ENCODE measurements around the gene RNF111.
A peak's percentile ranks its signal among the peaks of the same experiment; 100 is the strongest.
"Not testable (repeated sequence)": the region's sequence is repeated elsewhere in the genome, so short reads cannot be mapped to it uniquely, and the experiment has no call there.

Gene RNF111

DNA sequence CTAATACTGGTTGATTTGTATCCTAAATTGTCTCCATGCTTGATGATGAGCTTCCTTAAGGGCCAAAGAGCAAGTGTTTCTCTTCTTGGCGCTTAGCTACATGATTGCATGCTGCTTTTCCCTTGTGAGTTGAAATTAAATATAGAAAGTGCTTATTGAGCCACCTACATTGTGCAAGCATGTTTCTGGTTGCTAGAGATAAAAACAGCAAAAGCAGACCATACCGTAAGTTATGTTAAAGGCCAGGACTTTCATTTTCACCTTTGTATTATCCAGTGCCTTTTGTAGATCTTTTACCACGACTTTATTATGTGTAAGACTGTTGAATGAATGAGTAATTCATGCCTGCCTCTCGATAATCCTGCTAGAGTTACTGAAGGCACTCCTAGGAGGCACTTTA, 75.6 kb downstream of the RNF111 start:
- no peak for DNase-seq

DNA sequence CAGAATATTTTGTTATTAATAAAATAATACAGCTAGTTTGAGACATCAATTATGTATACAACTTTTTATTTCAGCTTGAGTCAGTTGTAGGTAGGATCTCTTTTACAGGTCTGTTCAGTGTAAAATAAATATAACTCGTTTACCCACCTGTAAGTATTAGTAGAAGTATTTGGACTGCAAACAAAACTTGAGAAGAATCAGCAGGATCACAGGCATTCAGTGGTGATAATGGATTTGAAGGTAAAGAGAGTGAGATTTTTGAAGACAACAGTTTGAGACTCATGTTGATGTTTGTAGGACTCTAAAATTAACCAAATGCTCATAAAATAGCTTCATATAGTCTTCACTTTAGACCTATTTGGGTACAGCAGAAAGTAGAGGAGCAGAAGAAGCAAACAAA, 82.0 kb downstream of the RNF111 start:
- no peak for DNase-seq

DNA sequence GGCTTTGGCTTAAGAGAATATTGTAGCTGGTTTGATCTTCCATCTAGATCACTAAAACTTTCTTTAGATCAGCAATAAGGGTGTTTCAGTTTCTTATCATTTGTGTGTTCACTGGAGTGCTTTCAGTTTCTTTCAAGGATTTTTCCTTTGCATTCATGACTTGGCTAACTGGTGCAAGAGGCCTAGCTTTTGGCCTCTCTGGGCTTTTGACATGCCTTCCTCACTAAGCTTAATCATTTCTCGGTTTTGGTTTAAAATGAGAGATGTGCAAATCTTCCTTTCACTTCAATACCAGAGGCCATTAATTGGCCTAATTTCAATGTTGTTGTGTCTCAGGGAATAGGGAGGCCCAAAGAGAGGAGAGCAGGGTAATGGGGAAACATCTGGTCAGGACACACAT, 87.1 kb downstream of the RNF111 start:
- no peak for DNase-seq

DNA sequence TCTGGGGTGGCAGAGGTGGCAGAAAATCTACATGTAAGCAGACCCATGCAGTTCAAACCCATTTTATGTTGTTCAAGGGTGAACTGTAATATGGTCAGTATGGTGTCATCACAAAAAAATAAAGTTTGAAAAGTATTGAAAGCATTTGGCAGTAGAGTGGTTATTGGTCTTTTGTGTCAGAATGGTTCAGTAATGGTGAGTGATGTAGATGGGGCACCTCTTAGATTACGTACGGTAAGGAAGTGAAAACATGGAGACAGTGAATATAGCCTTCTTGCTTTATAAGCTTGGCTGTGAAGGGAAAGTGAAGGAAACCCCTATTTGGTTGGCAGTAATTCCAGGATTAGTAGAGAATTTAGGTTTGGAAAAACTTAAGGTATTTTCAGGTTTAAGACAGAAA, 100.3 kb downstream of the RNF111 start:
- DNase-seq, result no peak

DNA sequence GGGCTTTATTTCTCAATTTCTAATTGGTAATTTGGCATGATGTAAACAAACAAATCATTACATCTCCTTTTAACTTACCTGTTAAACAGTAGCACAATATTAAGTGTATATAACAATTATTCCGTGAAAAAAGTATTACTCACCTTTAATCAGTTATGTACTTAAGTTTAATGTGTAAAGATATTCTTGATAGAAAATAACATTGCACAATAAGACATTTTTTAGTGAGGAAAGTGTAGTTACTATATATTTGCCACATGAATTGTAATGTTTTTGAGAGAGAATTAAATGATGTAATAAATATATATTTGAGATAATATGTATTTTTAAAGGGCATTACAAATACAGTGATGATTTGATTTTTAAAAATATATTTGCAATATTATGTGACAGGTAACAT, 106.6 kb downstream of the RNF111 start:
- DNase-seq, result no peak

DNA sequence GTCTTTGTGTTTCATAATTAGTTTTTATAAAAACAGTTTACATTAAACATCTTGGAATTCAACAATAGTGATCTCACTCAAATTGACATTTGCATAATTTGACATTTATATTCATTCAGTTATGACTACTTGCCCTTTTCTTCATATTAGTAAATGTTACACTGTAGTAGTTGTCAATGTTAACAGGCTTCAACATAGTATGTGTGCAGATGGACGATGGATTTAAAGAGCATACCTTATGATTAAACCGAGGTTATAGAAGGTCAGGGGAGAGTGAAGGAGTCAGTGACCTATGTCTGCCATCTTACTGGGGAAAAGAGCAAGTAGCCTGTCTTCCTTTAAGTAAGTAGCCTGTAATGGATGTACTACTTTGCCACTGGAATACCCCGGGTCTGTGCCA, 109.0 kb downstream of the RNF111 start:
- DNase-seq, result no peak

DNA sequence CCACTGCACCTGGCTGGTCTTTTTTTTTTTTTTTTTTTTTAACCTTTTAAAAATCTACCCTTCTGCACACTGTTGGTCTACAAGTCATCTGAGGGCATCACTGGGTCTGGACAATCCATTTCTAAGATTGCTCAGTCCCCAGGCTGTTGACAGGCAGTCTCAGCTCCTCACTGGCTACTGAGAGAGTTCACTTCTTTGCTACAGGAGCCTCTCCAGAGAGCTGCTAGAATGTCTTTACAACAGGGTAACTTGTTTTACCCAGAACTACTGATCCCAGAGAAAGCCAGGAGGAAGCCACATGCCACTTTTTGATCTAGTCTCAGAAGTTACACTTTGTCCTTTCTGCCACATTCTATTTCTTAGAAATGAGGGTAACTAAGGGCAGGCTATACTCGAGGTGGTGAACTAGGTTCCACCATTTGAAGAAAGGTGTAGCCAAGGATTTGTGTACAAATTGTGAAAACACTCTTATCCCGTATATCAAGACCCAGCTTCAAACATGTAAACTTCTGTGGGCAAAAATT, 111.8 kb downstream of the RNF111 start:
- DNase-seq, result no peak

DNA sequence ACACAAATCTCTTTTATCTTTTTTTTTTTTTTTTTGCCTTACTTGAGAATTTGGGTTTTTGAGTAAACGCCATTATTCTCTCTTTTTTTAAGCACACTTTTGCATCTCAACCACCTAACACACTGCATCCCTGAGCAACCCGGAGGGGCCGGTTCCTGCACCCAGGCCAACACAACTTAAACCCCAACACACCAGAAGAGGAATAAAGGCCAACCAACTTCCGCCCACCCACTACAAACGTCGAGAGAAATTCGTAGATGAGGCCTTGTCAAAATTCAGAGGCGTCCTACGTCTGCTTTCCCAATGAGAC, 117.1 kb downstream of the RNF111 start:
- DNase-seq, result no peak

DNA sequence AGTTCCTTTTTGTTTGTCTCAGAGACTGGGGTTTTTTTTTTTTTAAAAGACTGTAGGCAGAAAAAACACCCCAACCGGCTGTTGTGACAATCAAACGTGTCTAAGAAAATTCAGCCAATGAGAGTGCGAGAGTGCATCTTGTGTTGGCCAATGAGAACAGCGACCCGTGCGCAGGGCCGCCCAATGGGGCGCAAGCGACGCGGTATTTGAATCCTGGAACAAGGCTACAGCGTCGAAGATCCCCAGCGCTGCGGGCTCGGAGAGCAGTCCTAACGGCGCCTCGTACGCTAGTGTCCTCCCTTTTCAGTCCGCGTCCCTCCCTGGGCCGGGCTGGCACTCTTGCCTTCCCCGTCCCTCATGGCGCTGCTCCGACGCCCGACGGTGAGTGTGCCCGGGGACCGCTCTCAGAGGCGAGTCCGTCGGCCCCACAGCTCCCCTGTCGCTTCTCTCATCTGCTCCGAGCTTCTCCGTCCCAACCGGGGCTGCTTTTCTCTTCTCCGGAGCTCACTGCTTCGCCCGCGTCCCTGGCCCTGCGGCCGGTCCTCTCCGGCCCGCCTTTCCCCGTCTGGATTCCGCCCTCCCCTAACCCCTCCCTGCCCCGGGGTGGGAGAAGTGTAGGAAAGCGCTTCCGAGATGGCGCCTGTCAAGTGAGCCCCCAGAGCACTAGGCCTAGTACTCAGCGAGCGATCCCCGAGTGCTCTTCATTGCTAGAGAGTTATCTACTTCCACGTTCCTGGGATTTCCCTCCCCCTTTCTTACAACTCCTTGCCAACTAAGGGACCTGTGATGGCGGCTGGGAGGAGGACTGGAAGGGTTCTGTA, 117.7 kb downstream of the RNF111 start, which contains the start of gene CCNB2:
CCNB2 (plus strand) TSS at position 235 of the 821 bp plus-strand sequence; CDS start at position 358, 123 bp downstream.
- DNase-seq, result peak; percentile 88

DNA sequence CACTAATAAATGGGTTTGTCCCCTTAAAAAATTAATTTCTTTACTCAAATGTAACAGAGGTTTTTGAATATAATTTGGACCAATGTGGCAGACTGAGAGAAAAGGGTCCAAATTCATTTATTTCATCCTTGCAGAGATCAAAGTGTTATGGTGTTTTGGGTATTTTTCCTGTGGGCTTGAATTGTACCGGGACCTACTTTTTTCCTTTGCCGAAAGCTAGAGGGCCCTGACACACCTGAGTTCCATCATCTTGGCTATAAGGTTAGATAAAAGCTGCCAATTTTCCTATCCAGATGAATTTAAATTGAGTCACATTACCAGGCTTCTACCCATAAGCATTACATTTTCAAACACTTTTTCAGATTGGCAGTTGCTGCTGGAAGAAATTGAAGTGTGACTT, 118.4 kb downstream of the RNF111 start:
- DNase-seq, result no peak

DNA sequence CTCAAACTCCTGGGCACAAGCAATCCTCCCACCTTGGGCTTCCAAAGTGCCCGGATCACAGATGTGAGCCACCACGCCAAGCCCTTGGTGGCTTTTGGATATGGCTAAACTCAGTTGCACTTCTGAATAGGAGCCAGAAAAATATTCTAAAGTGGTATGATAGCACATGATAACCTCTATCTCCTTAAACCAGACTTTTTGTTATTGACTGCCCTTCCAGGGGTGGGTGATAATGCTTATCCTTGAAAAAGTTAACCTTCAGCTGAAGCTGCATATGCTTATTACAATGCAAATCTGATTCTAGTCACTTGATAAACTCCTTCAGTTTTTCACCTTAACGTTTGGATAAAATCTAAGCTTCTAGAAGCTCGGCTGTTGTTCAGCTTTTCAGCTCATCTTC, 123.8 kb downstream of the RNF111 start:
- no peak for DNase-seq

DNA sequence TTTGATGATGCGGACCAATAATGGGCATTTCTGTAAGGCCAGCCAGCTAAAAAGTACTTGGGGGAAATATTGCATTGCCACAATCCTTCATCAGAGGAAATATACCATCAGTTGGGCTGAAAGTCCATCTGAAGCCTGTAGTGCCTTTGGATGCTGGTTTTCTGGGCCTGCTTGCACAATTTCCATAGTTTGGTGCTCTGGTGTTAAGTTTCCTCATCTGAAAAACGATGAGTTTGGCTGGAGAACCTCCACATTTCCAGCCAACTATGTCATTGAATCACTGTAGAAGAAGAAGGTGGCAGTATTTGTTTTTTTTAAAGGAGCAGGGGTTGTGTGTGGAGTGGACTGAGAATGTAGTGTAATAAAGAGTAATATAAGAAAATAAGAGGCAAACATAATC, 127.6 kb downstream of the RNF111 start:
- DNase-seq, result no peak

DNA sequence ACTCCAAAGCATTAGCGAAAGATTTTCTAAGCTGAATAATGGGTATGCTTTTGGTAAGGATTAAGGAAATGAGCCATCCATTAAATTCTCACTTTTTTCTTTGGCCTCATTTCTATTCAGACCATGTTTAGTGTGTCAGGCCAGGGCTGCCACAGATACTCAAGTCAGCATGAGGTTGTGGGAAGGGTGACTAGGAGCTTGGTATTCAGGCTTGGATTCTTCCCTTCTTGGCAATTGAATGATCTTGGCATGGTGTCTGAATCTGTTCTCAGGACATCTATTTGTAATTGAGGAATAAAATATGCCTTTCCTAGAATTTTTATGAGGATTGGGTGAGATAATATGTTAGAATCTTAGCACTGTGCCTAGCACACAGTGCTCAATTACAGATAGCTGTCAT, 128.7 kb downstream of the RNF111 start:
- no peak for DNase-seq

DNA sequence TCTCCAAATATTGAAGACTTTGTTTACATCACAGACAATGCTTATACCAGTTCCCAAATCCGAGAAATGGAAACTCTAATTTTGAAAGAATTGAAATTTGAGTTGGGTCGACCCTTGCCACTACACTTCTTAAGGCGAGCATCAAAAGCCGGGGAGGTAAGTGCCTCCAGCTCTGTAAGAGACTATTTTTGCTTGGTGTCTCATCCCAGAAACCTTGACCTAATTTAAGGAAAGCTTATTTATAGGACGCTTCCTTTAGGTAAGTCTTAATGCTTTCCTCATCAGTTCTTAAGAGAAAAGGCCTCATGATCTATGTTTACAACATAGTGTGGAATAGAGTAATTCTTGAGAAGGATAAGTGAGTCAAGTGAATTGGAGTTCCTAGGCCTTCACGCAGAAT, 129.3 kb downstream of the RNF111 start:
- DNase-seq, result no peak

DNA sequence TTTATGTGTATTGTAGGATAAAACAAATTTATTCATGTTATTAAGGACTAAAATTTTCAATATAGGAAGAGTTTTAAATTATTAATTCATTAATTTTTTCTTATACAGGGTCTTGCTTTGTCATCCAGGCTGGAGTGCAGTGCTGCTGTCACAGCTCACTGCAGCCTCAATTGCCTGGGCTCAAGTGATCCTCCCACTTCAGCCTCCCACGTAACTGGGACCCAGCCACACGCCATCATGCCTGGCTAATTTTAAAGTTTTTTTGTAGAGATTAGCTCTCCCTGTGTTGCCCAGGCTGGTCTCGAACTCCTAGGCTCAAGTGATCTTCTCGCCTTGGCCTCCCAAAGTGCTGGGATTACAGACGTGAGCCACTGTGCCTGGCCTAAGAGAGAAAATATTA, 132.2 kb downstream of the RNF111 start:
- no peak for DNase-seq

DNA sequence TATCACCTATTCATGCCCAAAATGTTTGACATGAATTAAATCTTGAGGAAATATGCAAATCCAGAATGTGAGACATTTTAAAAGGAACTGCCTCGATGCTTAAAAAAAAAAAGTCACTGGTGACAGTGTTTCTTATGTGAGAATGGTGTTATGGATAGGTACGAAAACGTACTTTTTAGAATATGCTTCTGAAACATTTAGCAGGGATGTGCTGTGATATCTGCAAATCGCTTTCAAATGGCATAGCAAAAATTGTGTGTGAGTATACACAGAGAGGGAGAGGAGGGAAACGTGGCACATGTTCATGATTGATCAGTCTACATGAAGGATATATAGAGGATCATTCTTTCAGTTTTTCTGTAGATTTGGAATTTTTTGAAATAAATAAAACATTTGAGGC, 133.5 kb downstream of the RNF111 start:
- no peak for DNase-seq

DNA sequence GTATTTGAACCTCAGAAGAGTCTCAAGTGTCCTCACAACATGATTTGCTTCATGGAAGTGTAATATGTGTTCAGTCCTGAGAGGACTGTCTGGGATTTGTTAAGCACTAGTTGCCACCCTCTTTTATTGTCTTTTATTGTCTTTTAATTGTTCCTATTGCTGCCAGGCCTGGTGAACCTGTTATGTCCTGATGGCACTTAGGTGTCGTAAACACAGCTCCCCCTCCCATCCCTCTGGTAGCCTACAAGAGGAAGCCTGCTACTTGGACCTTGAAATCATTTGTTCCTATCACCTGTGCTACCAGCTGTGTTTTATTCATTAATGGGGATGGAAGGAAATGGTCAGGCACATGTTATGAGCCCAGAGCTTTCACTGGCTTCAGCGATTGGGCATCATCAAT, 136.8 kb downstream of the RNF111 start:
- DNase-seq, result no peak

DNA sequence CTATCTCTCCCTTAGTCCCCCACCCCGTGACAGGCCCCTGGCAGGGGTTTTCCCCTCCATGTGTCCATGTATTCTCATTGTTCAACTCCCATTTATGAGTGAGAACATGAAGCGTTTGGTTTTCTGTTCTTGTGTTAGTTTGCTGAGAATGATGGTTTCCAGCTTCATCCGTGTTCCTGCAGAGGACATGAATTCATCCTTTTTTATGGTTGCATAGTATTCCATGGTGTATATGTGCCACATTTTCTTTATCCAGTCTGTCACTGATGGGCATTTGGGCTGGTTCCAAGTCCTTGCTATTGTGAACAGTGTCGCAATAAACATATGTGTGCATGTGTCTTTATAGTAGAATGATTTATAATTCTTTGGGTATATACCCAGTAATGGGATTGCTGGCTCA, 138.2 kb downstream of the RNF111 start:
- not testable (repeated sequence) for DNase-seq

DNA sequence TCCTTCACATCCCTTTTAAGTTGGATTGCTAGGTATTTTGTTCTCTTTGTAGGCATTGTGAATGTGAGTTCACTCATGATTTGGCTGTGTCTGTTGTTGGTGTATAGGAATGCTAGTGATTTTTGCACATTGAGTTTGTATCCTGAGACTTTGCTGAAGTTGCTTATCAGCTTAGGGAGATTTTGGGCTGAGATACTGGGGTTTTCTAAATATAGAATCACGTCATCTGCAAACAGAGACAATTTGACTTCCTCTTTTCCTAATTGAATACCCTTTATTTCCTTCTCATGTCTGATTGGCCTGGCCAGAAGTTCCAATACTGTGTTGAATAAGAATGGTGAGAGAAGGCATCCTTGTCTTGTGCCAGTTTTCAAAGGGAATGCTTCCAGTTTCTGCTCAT, 139.8 kb downstream of the RNF111 start:
- not testable (repeated sequence) for DNase-seq

DNA sequence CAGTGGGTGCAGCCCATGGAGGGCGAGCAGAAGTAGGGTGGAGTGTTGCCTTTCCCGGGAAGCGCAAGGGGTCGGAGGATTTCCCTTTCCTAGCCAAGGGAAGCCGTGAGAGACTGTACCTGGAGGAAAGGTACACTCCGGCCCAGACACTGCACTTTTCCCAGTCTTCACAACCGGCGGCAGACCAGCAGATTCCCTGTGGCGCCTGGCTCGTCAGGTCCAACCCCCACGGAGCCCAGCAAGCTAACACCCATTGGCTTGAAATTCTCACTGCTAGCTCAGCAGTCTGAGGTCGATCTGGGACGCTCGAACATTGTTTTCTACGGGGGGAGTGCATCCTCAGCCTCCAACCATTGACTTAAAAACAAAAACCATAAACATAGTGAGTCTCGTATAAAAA, 144.0 kb downstream of the RNF111 start:
- no peak for DNase-seq

DNA sequence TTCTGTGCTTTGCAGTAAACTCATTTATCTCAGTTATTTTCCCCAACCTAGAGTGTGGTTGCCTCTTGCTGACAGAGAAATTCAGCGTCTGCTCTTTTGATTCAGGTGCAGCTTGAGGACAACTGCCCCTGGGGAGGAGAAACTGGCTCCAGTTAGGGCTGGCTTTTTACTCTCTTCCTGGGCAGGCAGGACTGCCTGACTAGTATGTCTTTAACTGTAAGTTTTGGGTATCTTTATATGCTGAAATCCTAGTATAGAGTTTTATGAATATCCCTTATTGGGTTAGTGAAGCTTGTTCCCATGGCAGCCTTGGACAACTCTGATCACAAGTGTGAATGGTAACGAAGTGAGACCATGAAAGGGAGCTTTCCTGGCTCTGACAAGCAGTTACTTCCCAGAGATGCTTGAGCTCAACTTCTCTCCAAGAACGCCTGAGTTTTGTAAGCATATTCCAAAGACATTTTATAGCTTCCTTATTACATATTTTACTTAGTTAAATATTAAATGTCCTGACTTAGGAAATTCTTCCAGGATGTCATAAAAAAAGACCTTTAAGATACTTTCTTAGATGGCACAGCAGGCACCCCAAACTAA, 144.6 kb downstream of the RNF111 start:
- DNase-seq, result no peak

DNA sequence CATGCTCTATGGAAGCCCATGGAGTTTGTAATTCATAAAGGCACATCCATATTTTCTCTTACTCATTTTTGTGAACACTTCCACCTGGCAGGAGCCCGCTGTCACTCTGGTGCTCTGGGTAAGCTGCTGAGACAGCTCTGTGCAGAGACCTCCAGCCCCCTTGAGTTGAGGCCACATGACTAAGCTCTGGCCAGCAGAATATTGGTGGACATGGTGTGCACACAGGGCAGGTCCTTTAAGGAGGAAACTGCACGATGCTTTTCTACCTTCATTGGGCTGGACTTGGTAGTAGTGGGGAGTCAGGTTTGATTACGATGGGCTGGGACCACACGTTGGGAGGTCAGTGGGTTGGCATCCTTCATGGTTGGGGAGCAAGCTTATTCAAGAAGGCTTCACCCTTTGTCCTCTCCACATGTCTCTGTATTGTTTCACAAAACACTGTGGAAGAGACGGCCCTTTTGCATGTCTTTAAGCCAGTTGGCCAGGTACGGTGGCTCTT, 146.5 kb downstream of the RNF111 start:
- DNase-seq, result no peak

DNA sequence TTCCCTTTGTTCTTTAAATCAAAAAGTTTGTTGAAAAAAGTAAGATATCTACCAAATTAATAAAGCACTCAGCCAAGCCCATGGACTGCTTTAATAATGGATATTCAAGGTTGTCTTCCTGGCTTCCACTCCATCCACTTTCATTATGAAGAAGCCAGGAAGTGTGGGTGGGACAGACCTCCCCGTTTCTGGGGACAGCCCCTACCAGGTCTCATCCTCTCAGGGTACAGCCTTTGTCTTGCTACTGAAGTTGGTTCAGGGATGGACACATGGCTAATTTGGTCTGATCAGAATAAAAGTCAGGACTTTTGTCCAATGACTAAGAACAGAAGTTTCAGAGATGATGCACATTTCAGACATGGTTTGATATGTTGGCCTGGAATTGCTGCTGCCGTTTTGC, 150.1 kb downstream of the RNF111 start:
- no peak for DNase-seq

DNA sequence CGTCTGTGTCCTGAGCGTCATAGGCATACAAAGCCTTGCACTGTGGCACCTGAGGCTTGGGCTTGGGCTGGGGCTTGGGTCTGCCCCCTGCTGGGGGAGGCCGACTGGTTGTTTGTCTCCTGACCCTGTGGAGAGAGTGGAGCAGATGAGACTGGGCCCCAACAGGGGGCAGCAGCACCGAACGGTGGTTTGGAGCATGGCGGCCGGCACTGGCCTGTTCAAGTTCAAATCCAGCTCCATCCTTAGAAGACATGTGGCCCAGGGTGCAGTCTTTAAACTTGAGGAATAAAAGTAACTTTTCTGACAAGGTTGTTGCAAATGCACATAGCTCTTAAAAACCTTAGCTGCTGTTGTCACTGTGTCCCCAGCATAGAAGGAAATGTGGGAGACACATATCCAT, 150.8 kb downstream of the RNF111 start:
- DNase-seq, result peak; percentile 47
